Peyer's patch (tissue), 4 donors: ENCODE results near the gene PLA2G2C. TPM values are rescaled to one million over a fixed set of nuclear protein-coding genes. Genes with fewer than 3 reads are reported as not detected.
A peak's percentile ranks its signal among the peaks of the same experiment; 100 is the strongest.
"Not testable (repeated sequence)": the region's sequence is repeated elsewhere in the genome, so short reads cannot be mapped to it uniquely, and the experiment has no call there.

Experiments used
- DNase-seq, 3 donors: peaks; one replicate each; pipeline ENCODE4 v3.0.0-alpha.2; 2017 to 2019
- H3K27ac ChIP-seq, 4 donors: fragments of 200-600 bp; sonication (generic); one replicate each; pipeline ENCODE4 v1.5.1; 2016 to 2019
- H3K27me3 ChIP-seq, 2 donors: fragments of 200-600 bp; sonication (generic); one replicate each; pipeline ENCODE4 v1.5.1; 2019
- H3K36me3 ChIP-seq, 3 donors: fragments of 200-600 bp; sonication (generic); one replicate each; pipeline ENCODE4 v1.5.1; 2016 to 2019
- H3K4me1 ChIP-seq, 4 donors: fragments of 200-600 bp; sonication (generic); one replicate each; pipeline ENCODE4 v1.5.1; 2016 to 2019
- H3K4me3 ChIP-seq, 4 donors: fragments of 200-600 bp; sonication (generic); 1 replicate in 3 of 4; 2 replicates in 1 of 4; pipeline ENCODE4 v1.5.1; 2016 to 2019; ENCODE audit warnings: mild to moderate bottlenecking in 1 of 4
- H3K9me3 ChIP-seq, 4 donors: fragments of 200-600 bp; sonication (generic); one replicate each; pipeline ENCODE4 v1.5.1; 2016 to 2019; ENCODE audit warnings: mild to moderate bottlenecking in 1 of 4
- POLR2A ChIP-seq, 2 donors: fragments of 450-650 bp; IDR thresholded peaks; one replicate each; pipeline ENCODE4 v1.5.1; 2017; ENCODE audit warnings: antibody characterized with exemption in 2 of 2, mild to moderate bottlenecking in 2 of 2, moderate library complexity in 2 of 2
- total RNA-seq, 4 donors: library from RNA; depleted of rRNA; stranded (reverse); fragments of >200 nt; gene quantifications; one replicate each; pipeline ENCODE4 v1.1.0, GENCODE V29; 2016
- TF ChIP-seq, protein P1 (sequence below), 6 experiments: fragments of 450-650 bp in 4 of 6; fragments of 200-600 bp in 2 of 6; sonication (generic) in 1 of 6; IDR thresholded peaks; one replicate each; pipeline ENCODE4 v1.5.1; 2017 to 2019; ENCODE audit warnings: antibody characterized with exemption in 6 of 6, mild to moderate bottlenecking in 3 of 6, moderate library complexity in 1 of 6

The PLA2G2C gene
- total RNA-seq, 4 donors from 2014 or later = 1.0 TPM; not detected in 3

DNA sequence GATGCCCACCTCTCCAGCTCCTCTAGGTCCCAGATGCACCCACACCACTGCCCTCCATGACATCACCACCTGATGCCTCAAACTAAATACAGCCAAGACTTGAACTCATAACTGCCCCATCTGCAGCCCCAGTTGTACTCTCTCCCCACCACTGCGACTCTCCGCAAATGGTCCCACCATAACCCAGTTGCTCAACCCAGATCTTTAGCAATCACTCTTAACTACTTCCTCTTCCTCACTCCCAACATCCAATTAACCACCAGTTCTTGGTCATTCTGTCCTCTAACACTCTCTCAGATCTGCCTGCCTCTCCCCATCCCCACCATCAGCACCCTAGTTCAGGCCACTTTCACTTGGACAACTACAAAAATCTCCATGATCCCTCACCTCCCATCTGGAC, 36.8 kb upstream of the PLA2G2C start:
- DNase-seq = no peak
- no peak overlapping the region for H3K4me3 ChIP-seq
- no peak overlapping the region for H3K27ac ChIP-seq
- H3K27me3 ChIP-seq = no peaks in the 10 kb centered on the region
- H3K36me3 ChIP-seq = no peaks in the 10 kb centered on the region
- H3K9me3 ChIP-seq = no peaks in the 10 kb centered on the region
- no peak for TF ChIP-seq POLR2A (IDR thresholded peaks at IDR 0.05)
- TF ChIP-seq, protein P1, sequence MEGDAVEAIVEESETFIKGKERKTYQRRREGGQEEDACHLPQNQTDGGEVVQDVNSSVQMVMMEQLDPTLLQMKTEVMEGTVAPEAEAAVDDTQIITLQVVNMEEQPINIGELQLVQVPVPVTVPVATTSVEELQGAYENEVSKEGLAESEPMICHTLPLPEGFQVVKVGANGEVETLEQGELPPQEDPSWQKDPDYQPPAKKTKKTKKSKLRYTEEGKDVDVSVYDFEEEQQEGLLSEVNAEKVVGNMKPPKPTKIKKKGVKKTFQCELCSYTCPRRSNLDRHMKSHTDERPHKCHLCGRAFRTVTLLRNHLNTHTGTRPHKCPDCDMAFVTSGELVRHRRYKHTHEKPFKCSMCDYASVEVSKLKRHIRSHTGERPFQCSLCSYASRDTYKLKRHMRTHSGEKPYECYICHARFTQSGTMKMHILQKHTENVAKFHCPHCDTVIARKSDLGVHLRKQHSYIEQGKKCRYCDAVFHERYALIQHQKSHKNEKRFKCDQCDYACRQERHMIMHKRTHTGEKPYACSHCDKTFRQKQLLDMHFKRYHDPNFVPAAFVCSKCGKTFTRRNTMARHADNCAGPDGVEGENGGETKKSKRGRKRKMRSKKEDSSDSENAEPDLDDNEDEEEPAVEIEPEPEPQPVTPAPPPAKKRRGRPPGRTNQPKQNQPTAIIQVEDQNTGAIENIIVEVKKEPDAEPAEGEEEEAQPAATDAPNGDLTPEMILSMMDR (IDR thresholded peaks at IDR 0.05) = no peak
- H3K4me1 ChIP-seq = no peaks in the 10 kb centered on the region

DNA sequence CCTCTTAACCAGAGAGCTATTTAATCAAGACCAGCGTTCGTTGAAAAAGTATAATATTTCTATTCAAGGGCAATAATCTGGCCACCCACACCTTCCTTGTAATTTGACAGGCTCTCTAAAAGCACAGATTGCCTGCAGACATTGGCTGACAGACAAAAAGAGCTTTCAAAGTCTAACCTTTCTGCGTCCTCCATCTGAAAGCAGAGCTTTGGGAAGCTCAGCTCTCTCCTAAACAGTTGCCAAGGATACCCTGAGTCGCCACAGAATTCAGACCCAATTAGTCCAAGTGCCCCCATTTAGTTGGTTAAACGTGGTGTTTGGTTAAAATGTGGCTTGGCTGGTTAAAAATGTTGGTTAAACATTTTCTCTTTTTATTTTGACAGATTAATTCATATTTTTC, 33.7 kb upstream of the PLA2G2C start:
- Histone ChIP-seq H3K36me3 (no peaks in the 10 kb centered on the region), H3K9me3 (no peaks in the 10 kb centered on the region), H3K4me1 (no peaks in the 10 kb centered on the region), H3K27ac (no peak overlapping the region), H3K27me3 (no peaks in the 10 kb centered on the region), H3K4me3 (no peak overlapping the region)
- TF ChIP-seq, protein P1 (IDR thresholded peaks at IDR 0.05) = no peak
- TF ChIP-seq POLR2A (IDR thresholded peaks at IDR 0.05) = no peak
- DNase-seq = no peak

DNA sequence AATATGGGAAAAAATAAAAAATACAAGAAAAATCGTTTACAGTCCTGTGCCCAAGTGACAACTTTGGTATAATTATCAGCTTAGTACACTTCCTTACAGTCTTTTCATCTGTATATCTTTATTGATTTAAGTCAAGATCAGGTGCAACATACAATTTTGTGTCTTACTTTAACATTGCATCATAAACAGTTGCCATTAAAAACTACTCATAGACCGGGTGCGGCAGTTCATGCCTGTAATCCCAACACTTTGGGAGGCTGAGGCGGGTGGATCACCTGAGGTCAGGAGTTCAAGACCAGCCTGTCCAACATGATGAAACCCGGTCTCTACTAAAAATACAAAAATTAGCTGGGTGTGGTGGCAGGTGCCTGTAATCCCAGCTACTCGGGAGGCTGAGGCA, 32.7 kb upstream of the PLA2G2C start:
- not testable (repeated sequence) for H3K9me3 ChIP-seq, H3K27me3 ChIP-seq

DNA sequence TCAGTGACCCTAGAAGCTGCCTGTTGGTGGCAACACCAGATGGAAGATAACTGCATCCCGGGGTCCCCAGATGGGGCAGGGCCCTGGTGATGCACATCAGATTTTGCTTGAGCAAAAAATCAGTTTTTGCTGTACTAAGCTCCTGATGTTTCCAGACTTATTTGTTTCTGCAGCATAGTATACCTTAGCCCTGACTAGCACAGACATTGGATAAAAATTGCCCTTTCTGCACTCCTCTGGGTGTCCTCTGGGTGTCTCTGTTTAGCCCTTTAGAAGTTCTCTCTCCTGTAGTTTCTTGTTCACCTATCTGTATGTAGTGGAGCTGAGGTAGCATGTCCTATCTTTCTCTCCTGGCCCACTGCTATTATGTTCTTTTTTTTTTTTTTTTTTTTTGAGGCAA, 30.3 kb upstream of the PLA2G2C start:
- H3K27me3 ChIP-seq = no peaks in the 10 kb centered on the region
- H3K4me1 ChIP-seq = peaks cover 0 to 17% (median 7%) of the 10 kb centered on the region in 4 donors
- H3K36me3 ChIP-seq = no peaks in the 10 kb centered on the region
- TF ChIP-seq, protein P1 (IDR thresholded peaks at IDR 0.05) = peak in 4 of 6 experiments; percentile 24 to 74 (median 66)
- TF ChIP-seq POLR2A (IDR thresholded peaks at IDR 0.05) = no peak
- no peak for DNase-seq
- no peaks in the 10 kb centered on the region for H3K9me3 ChIP-seq
- no peak overlapping the region for H3K4me3 ChIP-seq
- no peak overlapping the region for H3K27ac ChIP-seq

More for the DNA sequence above, 32.7 kb upstream of the PLA2G2C start:
- not testable (repeated sequence) for DNase-seq, H3K27ac ChIP-seq, H3K36me3 ChIP-seq, H3K4me1 ChIP-seq, H3K4me3 ChIP-seq

DNA sequence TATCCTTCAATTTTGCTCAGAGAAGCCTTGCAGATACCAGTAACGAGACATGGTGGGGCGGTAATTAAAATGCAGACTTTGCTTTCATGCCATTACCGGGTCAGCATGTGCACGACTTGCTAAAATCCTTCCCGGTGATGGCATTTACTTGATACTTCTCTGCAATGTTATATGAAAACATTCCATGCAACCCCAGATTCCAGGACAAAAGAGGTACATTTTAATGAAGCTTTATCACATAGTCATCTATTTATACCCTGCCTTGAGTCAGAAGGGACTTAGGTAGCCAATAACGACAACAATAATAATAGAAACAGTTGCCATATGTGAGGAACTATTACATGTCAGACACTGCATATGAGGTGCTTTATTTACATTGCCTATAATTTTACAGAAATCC, 29.4 kb upstream of the PLA2G2C start:
- Histone ChIP-seq H3K27me3 (no peaks in the 10 kb centered on the region), H3K4me1 (peaks cover 0 to 22% (median 7%) of the 10 kb centered on the region in 4 donors), H3K4me3 (no peak overlapping the region), H3K9me3 (no peaks in the 10 kb centered on the region), H3K27ac (no peak overlapping the region), H3K36me3 (no peaks in the 10 kb centered on the region)
- DNase-seq = no peak
- TF ChIP-seq, protein P1 (IDR thresholded peaks at IDR 0.05) = no peak
- no peak for TF ChIP-seq POLR2A (IDR thresholded peaks at IDR 0.05)

DNA sequence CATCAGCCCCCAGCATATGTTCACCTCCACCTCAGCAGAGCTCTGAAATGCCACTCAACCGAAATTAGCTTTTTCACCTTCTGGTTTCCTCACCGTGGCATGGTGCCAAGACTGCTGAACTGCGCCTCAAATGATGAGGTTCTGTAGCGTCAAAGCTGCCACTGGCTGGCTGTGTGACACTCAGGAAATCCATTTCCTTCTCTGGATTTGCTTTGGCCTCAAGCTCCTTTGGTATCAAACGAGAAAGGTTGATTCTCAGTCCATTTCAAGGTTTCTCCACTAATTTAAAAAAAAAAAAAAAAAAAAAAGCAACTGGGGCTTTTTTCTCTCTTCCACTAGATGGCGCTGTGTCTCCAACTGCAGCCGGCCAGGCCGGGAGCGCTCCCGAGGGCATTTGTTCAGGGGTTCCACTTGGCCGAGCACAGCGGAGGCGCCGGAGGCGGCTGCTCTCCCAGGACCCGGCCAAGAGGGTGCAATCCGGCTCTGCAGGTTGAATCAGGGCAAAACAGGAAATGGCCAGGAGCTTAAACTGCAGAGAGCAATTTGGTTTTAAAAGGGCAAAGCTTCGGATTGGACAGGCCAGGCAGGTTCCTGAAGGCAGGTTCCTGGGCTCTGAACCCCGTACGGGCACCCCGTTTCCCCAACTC, 26.5 kb upstream of the PLA2G2C start:
- Histone ChIP-seq H3K4me1 (peaks cover 0 to 22% (median 7%) of the 10 kb centered on the region in 4 donors), H3K27me3 (no peaks in the 10 kb centered on the region), H3K4me3 (peak overlapping the region in 2 of 4 donors; percentile 0 to 1), H3K36me3 (no peaks in the 10 kb centered on the region), H3K9me3 (no peaks in the 10 kb centered on the region), H3K27ac (no peak overlapping the region)
- TF ChIP-seq, protein P1 (IDR thresholded peaks at IDR 0.05) = peak; percentile 39 to 83 (median 57)
- no peak for TF ChIP-seq POLR2A (IDR thresholded peaks at IDR 0.05)
- peak; percentile 67 to 85 (median 78) for DNase-seq
